ENCODE measurements around the gene TOX3. TPM values are rescaled to one million over a fixed set of nuclear protein-coding genes. Genes with fewer than 3 reads are reported as not detected.

TOX3 gene
- total and polyA plus RNA-seq, 2 of the 13 experiments (the other 11 are each of a cell fraction or from before 2014, with no cell fraction given), result 14.5 to 98.6 TPM

GRCh38 chr16:52578007-52578828 lies 31.3 kb upstream of the TOX3 start (continued):
- TF ChIP-seq ZNF124 (CRISPR knock-in tag; IDR thresholded peaks at IDR 0.05) (peak; percentile 66; the same call in 1 of the 2 replicates), ASH2L (IDR thresholded peaks at IDR 0.05; ENCODE audit: insufficient read length, low read depth, low read length) (peak; percentile 85), ZNF713 (CRISPR knock-in tag; IDR thresholded peaks at IDR 0.05) (no peak), MTF2 (CRISPR knock-in tag; IDR thresholded peaks at IDR 0.05; ENCODE audit: borderline replicate concordance) (no peak), SPEN (CRISPR knock-in tag; IDR thresholded peaks at IDR 0.05; ENCODE audit: low read depth) (peak; percentile 77), ZNF607 (CRISPR knock-in tag; IDR thresholded peaks at IDR 0.05; ENCODE audit: borderline replicate concordance) (peak; percentile 52; the same call in 1 of the 2 replicates), ZNF256 (CRISPR knock-in tag; conservative IDR thresholded peaks at IDR 0.05) (no peak), SRY (CRISPR knock-in tag; IDR thresholded peaks at IDR 0.05) (no peak), CREBL2 (CRISPR knock-in tag; IDR thresholded peaks at IDR 0.05; ENCODE audit: borderline replicate concordance) (no peak), HIVEP1 (CRISPR knock-in tag; IDR thresholded peaks at IDR 0.05) (no peak), NR1H2 (CRISPR knock-in tag; IDR thresholded peaks at IDR 0.05; ENCODE audit: borderline replicate concordance, low read depth) (no peak), SKI (IDR thresholded peaks at IDR 0.05; ENCODE audit: partially characterized antibody) (peak; percentile 31), EEA1 (CRISPR knock-in tag; IDR thresholded peaks at IDR 0.05; ENCODE audit: borderline replicate concordance) (no peak), MATR3 (CRISPR knock-in tag; IDR thresholded peaks at IDR 0.05) (no peak), SP5 (CRISPR knock-in tag; IDR thresholded peaks at IDR 0.05; ENCODE audit: borderline replicate concordance, low read depth) (no peak), XBP1 (CRISPR knock-in tag; IDR thresholded peaks at IDR 0.05) (no peak), ZNF772 (CRISPR knock-in tag; IDR thresholded peaks at IDR 0.05) (no peak), ZNF432 (CRISPR knock-in tag; IDR thresholded peaks at IDR 0.05; ENCODE audit: borderline replicate concordance) (no peak), MIER2 (CRISPR knock-in tag; IDR thresholded peaks at IDR 0.05) (no peak; the same call in 1 of the 2 replicates)
- TF ChIP-seq, protein P1, sequence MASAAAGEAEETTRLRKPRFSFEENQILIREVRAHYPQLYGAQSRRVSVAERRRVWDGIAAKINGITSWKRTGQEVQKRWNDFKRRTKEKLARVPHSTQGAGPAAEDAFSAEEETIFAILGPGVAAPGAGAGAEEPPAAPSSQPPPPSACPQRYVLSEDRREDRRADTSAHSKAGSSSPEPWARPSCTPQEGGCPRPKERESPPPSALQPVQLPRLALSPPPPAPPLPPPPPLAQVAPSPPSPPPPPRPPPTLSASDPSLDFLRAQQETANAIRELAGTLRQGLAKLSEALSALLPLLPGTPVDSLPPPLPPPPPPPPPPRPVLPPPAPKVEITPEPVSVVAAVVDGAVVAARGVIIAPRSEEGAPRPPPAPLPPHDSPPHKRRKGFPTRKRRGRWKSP (CRISPR knock-in tag; IDR thresholded peaks at IDR 0.05), result peak; percentile 39; the same call in 1 of the 2 replicates
- TF ChIP-seq, protein P2, sequence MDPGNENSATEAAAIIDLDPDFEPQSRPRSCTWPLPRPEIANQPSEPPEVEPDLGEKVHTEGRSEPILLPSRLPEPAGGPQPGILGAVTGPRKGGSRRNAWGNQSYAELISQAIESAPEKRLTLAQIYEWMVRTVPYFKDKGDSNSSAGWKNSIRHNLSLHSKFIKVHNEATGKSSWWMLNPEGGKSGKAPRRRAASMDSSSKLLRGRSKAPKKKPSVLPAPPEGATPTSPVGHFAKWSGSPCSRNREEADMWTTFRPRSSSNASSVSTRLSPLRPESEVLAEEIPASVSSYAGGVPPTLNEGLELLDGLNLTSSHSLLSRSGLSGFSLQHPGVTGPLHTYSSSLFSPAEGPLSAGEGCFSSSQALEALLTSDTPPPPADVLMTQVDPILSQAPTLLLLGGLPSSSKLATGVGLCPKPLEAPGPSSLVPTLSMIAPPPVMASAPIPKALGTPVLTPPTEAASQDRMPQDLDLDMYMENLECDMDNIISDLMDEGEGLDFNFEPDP (CRISPR knock-in tag; conservative IDR thresholded peaks at IDR 0.05), result no peak
